CMK (cell line): ENCODE results near the gene DUSP6.

ENCODE experiments used
- DNase-seq: peaks from one replicate; pipeline ENCODE4 v3.0.0-alpha.2; 2010; ENCODE audit warnings: low read depth

DUSP6 gene

DNA sequence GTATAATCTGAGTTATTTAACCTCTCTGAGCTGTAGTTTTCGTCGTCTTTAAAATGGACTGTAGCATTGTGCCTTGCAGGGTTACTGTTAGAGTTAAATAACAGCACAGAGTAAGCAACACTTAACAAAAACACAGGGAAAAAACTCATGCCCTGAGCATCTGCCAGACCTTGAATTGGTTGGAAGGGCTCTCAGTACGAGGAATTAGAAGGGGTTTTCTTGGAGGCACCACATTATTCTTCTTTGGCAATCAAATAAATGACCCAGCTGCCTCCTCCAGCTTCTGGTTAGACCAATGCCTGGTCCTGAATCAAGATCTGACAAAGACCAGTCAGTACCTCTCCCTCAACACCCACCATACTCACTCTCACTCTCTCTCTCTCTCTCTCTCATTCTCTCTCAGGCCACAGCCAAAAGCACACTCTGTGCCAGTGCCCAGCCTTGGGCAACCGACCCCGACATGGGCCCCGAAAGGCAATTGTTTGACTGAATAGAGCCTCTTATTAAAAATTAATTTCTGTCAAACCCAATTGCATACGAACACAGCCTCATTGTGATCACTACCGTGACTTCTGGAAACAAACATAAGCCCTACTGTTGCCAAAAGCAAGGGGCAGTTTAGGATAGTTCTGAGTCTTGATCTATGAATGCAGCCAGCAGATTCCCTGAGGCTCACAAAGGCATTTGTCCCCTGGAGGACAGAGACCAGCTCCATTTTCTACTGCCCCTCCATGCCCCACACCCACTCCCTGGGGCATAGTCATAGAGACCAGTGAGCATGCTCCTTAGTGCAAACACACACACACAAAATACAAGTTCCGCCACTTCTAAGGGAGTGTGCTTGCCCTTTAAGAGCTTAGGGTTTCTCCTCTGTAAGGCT, 23.9 kb downstream of the DUSP6 start:
- no peak for DNase-seq

- no peak for DNase-seq
Measured at GRCh38 chr12:89327486-89328094, 24.7 kb downstream of the DUSP6 start.

GRCh38 chr12:89326239-89327040, 25.9 kb downstream of the DUSP6 start:
- DNase-seq, result no peak

GRCh38 chr12:89325495-89325894, 26.8 kb downstream of the DUSP6 start:
- no peak for DNase-seq

- no peak for DNase-seq
Measured at GRCh38 chr12:89324437-89324836, 27.9 kb downstream of the DUSP6 start.

GRCh38 chr12:89323568-89324218, 28.6 kb downstream of the DUSP6 start:
- no peak for DNase-seq

GRCh38 chr12:89320735-89321134, 31.6 kb downstream of the DUSP6 start:
- no peak for DNase-seq

GRCh38 chr12:89319606-89320005, 32.7 kb downstream of the DUSP6 start:
- no peak for DNase-seq

DNA sequence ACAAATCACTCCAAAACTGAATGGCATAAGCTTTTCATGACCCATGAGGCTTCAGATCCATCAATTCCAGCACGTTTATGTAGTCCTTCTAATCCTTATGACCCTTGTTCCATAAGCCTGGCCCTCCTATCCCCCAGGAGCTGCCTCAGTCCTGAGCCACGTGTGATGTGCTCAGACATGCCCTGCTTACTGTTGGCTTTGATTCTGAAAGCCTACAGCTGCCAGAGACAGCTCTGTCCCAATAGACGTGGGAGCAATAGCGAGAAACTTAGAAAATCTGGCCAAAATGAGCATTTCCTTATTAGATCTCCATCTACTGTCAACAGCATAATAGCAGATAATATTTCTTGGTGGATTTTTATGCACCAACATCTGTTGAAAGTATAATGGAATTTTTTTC, 33.2 kb downstream of the DUSP6 start:
- no peak for DNase-seq

DNA sequence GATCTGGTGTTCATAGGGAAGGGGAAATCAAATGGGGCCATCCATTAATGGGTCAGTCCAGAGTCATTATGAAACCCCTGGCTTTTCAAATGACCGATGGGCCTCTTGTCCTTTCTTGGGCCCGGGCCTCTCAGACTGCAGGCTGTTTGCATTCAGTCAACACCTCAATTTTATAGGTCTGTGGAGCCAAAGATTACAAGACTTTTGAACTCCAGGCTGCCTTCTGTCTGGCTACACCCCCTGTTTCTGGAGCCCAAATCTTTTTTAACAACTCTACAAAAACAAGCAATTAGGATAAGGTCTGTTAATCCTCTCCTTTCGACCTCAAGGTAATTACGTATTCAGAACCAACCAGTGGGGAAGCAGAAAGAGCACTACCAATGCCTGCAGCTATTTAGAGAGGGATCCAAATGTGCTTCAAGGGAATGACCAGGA, 35.6 kb downstream of the DUSP6 start:
- no peak for DNase-seq

GRCh38 chr12:89314060-89314761, 38.1 kb downstream of the DUSP6 start:
- DNase-seq, result no peak

DNA sequence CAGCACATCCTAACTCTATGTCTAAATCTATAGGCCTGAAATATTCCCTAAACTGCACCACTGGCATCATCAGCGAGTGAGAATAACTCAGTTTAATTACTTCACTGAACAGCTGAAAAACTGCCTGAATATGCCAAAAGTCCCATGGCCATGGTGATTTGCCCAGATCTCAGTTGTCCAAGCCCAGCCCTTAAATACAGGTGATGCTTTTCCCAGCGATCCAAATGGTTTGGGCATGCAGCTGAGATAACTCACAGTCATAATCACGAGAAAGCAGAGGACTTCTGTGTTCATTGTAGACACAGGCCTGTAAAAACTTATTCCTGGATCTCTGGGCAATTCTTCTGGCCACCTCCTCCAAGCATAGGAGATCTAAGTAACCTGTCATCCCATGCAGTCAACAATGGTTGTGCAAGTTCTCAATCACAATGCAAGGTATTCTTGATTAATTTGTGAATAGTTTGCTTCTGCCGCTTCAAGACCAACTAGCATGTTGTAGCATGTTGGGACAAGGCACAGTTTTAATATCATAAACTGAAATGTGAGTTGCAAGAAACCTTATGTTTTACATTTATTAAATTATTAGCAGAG, 40.5 kb downstream of the DUSP6 start:
- DNase-seq, result no peak

- DNase-seq, result no peak
Measured at GRCh38 chr12:89309815-89310214, 42.5 kb downstream of the DUSP6 start.

DNA sequence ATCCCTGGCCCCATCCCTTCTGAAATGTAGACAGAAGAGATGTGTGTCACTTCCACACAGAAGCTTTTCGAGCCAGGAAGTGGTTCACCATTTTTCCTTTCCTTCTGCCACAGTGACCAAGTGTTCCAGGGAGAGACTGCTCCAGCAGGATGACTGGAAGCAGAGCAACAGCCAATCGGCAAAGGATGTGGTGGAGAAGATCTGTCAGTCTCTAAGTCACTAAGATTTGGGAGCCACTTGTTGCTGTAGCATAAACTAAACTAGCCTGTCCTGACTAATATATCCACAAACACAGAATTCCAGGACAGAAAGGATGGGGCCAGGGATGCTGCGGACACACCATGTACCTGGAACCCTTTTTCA, 42.9 kb downstream of the DUSP6 start:
- no peak for DNase-seq

DNA sequence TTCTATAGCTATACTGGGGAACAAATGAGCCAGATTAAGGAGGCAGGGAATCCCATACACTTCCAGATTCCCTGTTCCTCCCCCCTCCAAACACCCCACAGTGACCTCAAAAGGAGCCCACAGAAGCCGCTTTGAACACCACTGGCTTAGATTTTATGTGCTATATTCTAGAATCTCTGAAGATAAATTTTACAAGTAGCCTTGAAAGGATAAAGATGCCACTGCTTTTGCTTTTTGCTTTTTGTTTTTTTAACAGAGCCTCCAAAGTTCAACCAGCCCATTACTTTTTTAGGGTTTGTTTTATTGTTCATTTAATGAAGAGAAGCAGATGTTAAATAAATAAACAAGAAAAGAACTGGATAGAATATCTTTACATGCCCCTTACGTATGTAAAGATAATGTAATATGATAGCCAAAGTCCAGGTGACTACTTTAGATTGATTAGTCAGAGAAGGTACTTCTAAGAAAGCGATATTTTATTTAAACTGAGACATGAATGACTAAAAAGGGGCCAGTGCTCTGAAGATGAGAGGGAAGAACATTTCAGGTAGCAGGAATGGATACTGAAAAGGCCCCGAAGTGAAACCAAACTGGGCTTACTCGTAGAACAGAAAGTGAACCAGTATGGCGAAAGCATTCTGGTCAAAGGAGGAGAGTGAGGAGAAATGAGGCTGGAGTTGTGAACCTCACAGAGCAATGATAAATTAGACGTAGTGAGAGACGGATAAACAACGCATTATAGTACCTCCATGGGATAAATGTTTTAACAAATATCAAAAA, 44.6 kb downstream of the DUSP6 start:
- no peak for DNase-seq

GRCh38 chr12:89306827-89307473, 45.4 kb downstream of the DUSP6 start:
- no peak for DNase-seq

DNA sequence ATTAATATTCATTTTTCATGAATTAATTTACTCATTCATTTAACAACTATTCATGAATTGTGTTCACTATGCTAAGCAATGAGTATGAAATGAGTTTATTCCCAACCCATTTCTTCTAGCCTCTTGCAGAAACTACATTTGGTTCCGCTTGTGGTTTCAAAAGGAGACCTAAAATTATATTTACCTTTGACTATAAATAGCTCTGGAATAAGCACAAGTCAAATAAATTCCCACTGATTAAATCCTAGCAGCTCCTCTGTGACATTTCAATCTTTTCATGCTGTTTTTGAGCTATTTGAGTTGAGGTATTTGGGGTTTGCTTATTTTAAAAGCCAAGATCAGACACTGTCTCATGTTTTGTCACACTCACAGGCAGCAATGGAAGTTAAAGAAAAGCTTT, 46.9 kb downstream of the DUSP6 start:
- DNase-seq, result no peak

DNA sequence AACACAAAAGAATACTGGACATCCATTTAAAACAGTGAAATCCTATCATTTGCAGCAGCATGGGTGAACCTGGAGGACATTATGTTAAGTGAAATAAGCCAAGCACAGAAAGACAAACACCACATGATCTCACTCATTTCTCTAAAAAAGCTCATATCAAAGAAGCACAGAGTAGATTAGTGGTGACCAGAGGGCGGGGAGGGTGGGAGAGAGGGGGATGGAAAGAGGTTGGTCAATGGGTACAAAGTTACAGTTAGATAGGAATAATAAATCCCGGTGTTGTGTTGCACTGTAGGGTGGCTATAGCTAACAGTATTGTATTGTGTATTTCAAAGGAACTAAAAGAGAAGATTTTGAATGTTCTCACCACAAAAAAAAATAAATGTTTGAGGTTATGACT, 52.4 kb downstream of the DUSP6 start:
- DNase-seq, result no peak

DNA sequence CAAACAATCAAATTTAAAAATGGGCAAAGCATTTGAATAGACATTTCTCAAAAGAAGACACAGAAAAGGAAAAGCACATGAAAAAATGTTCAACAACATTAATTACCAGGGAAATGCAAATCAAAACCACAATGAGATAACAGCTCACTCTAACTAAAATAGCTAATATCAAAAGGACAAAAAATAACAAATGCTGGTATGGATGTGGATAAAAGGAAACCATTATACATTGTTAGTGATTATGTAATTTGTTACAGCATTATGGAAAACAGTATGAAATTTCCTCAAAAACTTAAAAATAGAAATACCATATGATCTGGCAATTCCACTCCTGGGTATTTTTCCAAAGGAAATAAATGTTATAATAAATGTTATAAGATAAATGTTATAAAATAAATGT, 52.9 kb downstream of the DUSP6 start:
- DNase-seq, result no peak
